ENCODE data around the gene ARV1. TPM values are rescaled to one million over a fixed set of nuclear protein-coding genes. Genes with fewer than 3 reads are reported as not detected.

The ARV1 gene
- 10.5 TPM for total RNA-seq

GRCh38 chr1:230978491-230979388 is at the start of gene ARV1, which contains the start of gene TTC13:
ARV1 (plus strand) TSS chr1:230979094; CDS start chr1:230979106, 12 bp downstream.
TTC13 (minus strand) TSS chr1:230978861; CDS start chr1:230978830, 31 bp downstream.
- DNase-seq (ENCODE audit: low read depth in 2 of 3, low spot score in 2 of 3): peak; percentile 82 to 100 (median 98)

DNA sequence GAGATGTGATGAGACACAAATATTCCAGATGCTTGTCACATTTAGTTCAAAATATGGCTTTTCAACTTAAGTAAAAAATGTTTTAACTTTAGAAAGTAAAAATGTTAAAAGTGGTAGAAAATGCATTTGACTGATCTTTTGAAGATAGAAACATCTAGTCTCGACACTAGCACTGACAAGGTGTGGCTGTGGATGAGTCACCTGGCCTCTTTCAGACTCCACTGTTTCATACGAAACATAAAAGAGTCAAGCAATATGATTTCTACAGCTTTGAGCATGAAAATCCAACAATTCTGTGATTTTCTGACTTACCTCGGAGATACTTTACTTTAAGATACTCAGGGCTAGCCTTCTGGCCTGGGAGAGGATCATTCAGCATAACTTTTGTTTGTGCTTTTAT is 47.9 kb upstream of the ARV1 start:
- DNase-seq (ENCODE audit: low read depth in 2 of 3, low spot score in 2 of 3): no peak

DNA sequence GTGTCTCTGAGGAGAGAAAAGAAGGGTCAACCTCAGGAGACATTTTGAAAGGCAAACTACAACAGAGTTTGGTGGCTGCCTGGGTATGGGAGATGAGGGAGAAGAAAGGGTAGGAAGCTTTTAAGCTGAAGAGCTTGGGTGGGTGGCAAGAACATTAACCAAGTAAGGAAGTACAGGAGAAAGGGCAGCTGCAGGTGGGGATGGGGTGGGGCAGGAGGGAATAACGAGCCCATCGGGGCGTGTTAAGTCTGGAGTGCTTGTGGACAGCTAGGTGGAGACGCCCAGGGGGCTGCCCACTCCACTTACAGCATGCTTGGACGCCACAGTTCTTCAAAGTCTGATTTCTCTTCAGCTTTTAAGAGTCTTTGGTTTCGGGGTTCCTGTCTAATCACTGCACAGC is 43.0 kb upstream of the ARV1 start:
- no peak for DNase-seq (ENCODE audit: low read depth in 2 of 3, low spot score in 2 of 3)

- DNase-seq (ENCODE audit: low read depth in 2 of 3, low spot score in 2 of 3): no peak
These were observed 42.4 kb upstream of the ARV1 start for GRCh38 chr1:230936475-230936874.

GRCh38 chr1:230937371-230937770 is 41.5 kb upstream of the ARV1 start:
- DNase-seq (ENCODE audit: low read depth in 2 of 3, low spot score in 2 of 3): no peak

- DNase-seq (ENCODE audit: low read depth in 2 of 3, low spot score in 2 of 3): no peak
These were observed 39.9 kb upstream of the ARV1 start for GRCh38 chr1:230938924-230939368.

GRCh38 chr1:230939806-230940489 is 38.9 kb upstream of the ARV1 start:
- DNase-seq (ENCODE audit: low read depth in 2 of 3, low spot score in 2 of 3): no peak

GRCh38 chr1:230940848-230941247 is 38.0 kb upstream of the ARV1 start:
- no peak for DNase-seq (ENCODE audit: low read depth in 2 of 3, low spot score in 2 of 3)

DNA sequence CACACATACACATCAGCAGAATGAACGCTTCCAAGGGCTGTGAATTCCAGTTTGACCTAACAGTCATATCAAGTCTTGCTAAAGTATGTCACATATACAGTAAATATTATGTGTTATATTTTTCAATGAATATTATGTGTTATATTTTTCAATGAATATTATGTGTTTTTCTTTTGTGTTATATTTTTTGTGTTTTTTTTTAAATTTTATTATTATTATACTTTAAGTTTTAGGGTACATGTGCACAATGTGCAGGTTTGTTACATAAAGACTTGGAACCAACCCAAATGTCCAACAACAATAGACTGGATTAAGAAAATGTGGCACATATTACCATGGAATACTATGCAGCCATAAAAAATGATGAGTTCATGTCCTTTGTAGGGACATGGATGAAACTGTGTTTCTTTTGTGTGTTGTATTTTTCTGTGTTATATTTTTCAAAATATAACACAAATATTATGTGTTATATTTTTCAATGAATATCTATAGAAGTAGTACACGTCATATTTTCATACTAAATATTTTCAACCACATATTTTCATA is 35.8 kb upstream of the ARV1 start:
- no peak for DNase-seq (ENCODE audit: low read depth in 2 of 3, low spot score in 2 of 3)

- peak in 1 of 3 donors; percentile 16 for DNase-seq (ENCODE audit: low read depth in 2 of 3, low spot score in 2 of 3)
These were observed 30.6 kb upstream of the ARV1 start for GRCh38 chr1:230948301-230948700.

DNA sequence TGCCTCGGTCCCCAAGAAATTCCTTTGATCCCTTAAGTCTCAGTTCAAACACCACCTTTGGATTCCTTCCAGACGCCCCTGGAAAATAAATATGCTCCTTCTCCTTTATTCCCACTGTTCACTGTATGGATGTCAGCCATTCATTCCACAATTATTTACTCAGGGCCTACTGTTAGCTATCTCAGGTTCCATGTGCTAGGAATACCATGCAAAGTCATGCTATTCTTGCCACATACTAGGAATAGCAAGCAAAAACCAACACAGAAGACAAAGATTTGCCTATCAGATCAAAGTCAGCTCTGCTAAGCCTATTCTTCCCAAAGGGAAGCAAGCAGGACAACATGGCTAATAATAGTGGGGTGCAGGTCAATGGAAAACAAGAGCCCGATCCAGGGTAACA is 30.0 kb upstream of the ARV1 start:
- DNase-seq (ENCODE audit: low read depth in 2 of 3, low spot score in 2 of 3): no peak

- DNase-seq (ENCODE audit: low read depth in 2 of 3, low spot score in 2 of 3): no peak
These were observed 28.5 kb upstream of the ARV1 start for GRCh38 chr1:230950404-230950803.

GRCh38 chr1:230957580-230957989 is 21.3 kb upstream of the ARV1 start:
- no peak for DNase-seq (ENCODE audit: low read depth in 2 of 3, low spot score in 2 of 3)

- DNase-seq (ENCODE audit: low read depth in 2 of 3, low spot score in 2 of 3): no peak
These were observed 20.5 kb upstream of the ARV1 start for GRCh38 chr1:230958370-230958769.

- DNase-seq (ENCODE audit: low read depth in 2 of 3, low spot score in 2 of 3): no peak
These were observed 14.0 kb upstream of the ARV1 start for GRCh38 chr1:230964896-230965295.

DNA sequence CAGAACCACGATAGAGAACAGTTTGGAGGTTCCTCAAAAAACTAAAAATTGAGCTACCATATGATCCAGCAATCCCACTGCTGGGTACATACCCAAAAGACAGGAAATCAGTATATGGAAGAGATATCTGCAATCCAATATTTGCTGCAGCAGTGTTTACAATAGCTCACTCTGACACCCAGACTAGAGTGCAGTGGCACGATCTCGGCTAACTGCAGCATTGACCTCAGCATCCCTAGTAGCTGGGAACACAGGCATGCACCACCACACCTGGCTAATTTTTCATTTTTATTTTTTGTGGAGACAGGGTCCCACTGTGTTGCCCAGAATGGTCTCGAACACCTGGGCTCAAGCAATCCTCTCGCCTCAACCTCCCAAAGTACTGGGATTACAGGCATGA is 13.4 kb upstream of the ARV1 start:
- DNase-seq (ENCODE audit: low read depth in 2 of 3, low spot score in 2 of 3): no peak

- no peak for DNase-seq (ENCODE audit: low read depth in 2 of 3, low spot score in 2 of 3)
These were observed 12.5 kb upstream of the ARV1 start for GRCh38 chr1:230966358-230966873.

- DNase-seq (ENCODE audit: low read depth in 2 of 3, low spot score in 2 of 3): no peak
These were observed 8.5 kb upstream of the ARV1 start for GRCh38 chr1:230970432-230970831.

- DNase-seq (ENCODE audit: low read depth in 2 of 3, low spot score in 2 of 3): no peak
These were observed 7.1 kb upstream of the ARV1 start for GRCh38 chr1:230971771-230972170.

GRCh38 chr1:230972855-230973271 is 6.0 kb upstream of the ARV1 start:
- DNase-seq (ENCODE audit: low read depth in 2 of 3, low spot score in 2 of 3): peak; percentile 41 to 73 (median 51)

DNA sequence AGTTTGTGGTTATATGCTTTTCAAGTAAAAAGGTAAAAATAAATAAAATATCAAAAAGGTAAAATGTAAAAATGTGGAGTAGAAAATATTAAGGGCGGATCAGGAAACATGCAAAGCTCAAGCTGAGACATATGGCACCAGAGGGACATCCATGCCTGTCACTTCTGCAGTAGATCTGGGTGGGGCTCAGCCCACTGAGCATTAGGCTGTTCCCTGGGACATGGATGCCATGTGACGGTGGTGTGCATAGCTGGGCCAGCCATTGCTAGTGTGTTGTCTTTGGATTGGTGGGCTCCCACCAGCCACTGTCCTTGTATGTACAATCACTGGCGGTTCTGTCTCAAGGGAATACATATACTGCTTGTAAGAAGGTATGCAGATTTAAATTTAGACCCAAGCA is 3.3 kb upstream of the ARV1 start:
- no peak for DNase-seq (ENCODE audit: low read depth in 2 of 3, low spot score in 2 of 3)

Measured in hematopoietic multipotent progenitor cell (in vitro differentiated cells).